ENCODE results near the gene SPINK2.
A peak's percentile ranks its signal among the peaks of the same experiment; 100 is the strongest.

Gene SPINK2, protein sequence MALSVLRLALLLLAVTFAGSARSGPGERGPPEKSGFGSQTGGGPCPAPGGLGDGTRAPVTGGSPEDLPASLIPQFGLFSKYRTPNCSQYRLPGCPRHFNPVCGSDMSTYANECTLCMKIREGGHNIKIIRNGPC

DNA sequence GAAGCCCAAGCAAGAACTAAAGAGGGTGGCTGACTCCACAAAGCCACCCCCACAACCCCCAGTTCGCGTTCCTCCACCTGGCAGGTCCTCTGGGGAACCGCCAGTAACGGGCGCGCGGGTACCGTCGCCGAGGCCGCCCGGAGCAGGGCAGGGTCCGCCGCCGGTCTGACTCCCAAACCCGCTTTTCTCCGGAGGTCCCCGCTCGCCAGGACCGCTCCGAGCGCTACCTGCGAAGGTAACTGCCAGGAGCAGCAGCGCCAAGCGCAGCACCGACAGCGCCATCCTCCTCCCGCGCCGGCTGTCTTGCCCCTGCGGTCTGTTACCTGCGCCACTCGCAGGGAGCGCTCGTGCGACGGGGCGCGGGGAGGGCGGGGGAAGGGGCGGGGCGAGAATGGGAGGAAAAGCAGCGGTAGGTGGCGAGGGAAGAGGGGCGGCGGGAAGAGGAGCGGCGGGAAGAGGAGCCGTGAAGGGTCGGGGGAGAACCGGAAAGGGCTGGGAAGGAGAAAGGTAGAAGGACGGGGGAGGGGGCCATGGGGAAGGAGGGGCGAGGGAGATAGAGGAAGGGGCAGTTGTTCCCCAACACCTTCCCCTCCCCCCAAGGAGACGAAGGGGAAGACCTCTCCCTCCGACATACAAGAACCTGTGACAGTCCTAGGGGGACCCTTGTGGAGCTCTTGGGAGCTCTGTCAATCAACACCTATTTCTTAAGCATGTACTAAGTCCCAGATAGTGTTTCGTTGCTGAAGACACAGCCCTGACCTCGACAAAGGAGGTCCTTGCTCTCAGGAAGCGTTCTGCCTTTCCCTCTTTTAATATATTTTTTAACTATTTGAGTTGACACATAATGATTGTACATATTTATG lies at the start of gene SPINK2:
Gene SPINK2, minus strand, starts transcription at position 321 of the 863 bp plus-strand sequence. Its CDS starts 39 bp downstream, at position 282.
- DNase-seq: peak; percentile 15 to 20
- TF ChIP-seq GATA1 (IDR thresholded peaks at IDR 0.05; ENCODE audit: low read depth, low read length) (no peak), POLR2A (IDR thresholded peaks at IDR 0.05; ENCODE audit: low read length) (no peak)

DNA sequence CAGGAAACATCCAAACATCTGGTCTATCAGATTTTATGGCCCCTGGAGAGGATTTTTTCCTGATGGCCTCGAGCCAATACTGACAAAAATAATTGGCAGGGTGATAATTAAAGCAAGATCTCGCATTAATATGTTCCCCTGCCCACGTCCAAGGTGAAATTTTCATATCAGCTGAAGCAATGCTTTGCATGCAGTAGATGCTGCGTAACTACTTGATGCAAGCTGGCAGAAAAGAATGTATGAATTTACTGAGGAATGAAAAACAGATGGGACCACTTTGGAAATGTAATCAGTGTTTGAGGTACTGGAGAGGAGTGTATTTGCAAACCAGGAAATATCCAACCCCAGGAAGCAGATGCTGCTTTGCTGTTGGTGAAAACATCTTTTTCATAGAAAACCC lies 49.4 kb upstream of the SPINK2 start:
- no peak for TF ChIP-seq GATA1 (IDR thresholded peaks at IDR 0.05; ENCODE audit: low read depth, low read length)
- TF ChIP-seq POLR2A (IDR thresholded peaks at IDR 0.05; ENCODE audit: low read length): no peak
- no peak for DNase-seq

DNA sequence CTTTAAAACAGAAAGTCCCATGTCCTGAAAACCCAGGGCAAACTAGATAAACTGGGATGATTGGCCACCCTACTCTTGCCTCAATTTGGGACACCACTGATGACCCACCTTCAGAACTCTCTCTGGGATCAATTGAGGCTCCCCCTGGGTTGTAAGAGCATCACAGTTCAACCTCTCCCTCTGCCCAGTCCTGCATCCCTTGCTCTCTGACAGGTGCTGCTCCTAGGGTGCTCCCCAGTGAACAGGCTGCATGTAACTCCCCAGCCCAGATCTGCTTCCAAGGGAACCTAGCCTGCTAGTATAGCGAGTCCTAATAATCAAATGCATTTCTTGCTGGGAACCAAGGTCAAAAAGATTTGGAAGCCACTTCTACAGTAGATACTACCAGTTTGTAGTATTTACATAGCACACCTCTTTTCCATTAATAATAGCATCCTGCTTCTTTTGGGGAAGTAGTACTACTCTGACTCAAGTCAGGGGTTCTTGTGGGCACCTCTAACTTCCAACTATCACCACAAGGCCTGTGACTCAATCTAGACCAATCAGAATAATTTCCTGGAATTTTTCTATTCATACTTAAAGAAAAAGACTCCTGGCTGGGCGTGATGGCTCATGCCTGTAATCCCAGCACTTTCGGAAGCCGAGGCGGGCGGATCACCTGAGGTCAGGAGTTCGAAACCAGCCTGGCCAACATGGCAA lies 42.1 kb upstream of the SPINK2 start:
- TF ChIP-seq GATA1 (IDR thresholded peaks at IDR 0.05; ENCODE audit: low read depth, low read length) (no peak), POLR2A (IDR thresholded peaks at IDR 0.05; ENCODE audit: low read length) (no peak)
- DNase-seq: no peak

DNA sequence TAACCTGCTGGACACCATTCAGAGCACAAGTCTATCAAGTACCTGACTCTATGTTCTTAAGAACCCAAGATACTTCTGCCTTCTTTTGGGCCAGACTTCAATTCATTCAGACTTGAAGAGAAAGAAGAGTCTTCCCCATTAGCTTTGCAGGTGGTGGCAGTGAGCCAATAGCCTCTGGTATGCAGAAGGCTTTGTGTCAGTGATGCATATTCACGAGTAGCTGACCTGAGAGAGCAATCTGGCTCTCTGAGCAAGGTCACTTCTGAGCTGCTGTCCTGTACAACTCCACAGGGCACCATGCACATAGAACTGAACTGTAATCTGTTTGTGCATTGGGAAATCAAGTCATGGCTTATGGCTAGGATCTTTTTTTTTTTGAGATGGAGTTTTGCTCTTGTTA lies 39.9 kb upstream of the SPINK2 start:
- DNase-seq: peak in 1 of 2 experiments; percentile 7
- TF ChIP-seq GATA1 (IDR thresholded peaks at IDR 0.05; ENCODE audit: low read depth, low read length) (no peak), POLR2A (IDR thresholded peaks at IDR 0.05; ENCODE audit: low read length) (no peak)

DNA sequence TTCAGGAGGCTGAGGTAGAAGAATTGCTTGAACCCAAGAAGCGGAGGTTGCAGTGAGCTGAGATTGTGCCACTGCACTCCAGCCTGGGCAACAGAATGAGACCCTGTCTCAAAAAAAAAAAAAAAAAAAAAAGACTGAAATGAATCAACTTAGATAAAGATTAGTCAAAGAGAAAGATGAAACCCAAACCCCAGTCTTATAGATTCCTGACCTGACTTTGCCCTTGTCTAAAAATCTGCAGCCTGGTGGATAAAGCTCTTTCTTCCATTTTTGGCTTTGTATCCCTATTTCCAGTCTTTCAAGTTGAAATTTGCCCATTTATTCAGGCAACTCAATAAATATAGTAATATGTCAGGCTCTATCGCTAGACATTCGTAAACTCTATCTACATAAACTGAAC lies 39.3 kb upstream of the SPINK2 start:
- TF ChIP-seq POLR2A (IDR thresholded peaks at IDR 0.05; ENCODE audit: low read length): no peak
- no peak for TF ChIP-seq GATA1 (IDR thresholded peaks at IDR 0.05; ENCODE audit: low read depth, low read length)
- no peak for DNase-seq

DNA sequence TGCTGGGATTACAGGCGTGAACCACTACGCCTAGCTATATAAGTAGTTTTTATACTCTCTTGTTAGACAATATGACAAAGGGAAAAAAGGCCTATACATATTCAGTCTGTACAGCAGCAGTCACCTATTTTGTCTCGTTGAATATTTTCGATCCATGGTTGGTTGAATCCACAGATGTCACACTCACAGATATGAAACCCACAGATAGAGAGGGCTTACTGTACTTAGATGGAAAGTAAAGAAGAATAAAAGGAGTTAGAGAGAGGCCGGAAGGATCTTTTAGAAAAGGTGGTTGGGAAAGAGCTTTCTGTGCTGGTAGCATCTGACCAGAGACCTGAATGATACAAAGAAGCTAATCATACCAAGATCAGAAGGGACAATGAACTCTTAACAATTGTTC lies 38.3 kb upstream of the SPINK2 start:
- TF ChIP-seq GATA1 (IDR thresholded peaks at IDR 0.05; ENCODE audit: low read depth, low read length) (no peak), POLR2A (IDR thresholded peaks at IDR 0.05; ENCODE audit: low read length) (no peak)

DNA sequence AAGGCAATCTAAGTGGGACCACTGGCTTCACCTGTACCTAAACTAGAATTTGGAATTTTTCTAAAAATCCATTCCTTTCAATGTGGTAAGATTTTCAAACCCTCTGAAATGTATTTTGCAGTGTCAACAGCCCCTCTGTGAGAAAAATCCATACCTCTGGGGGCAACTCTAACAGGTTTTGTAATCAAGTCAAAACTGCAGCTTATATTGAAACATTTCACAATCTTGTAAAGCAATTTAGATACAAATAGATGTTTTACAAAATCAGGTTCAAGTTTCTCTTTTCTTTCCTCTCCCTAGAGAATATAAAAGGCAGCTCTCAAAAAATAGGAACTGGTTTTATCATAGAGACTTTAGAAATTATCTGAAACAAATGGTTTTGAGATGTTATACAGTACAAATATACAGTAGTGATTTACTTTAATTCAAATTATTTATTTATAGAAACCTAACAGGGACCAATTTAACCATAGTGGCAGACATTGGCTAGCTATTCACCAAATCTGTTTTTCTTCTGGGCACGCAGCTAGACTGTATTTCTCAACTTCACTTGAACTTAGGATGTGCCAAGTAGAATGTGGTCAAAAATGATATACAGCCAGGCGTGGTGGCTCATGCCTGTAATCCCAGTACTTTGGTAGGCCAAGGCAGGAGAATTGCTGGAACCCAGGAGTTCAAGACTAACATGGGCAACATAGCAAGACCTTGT lies 36.3 kb upstream of the SPINK2 start:
- no peak for TF ChIP-seq POLR2A (IDR thresholded peaks at IDR 0.05; ENCODE audit: low read length)
- TF ChIP-seq GATA1 (IDR thresholded peaks at IDR 0.05; ENCODE audit: low read depth, low read length): no peak
- DNase-seq: no peak

More for the DNA sequence above, 38.3 kb upstream of the SPINK2 start:
- DNase-seq: no peak

DNA sequence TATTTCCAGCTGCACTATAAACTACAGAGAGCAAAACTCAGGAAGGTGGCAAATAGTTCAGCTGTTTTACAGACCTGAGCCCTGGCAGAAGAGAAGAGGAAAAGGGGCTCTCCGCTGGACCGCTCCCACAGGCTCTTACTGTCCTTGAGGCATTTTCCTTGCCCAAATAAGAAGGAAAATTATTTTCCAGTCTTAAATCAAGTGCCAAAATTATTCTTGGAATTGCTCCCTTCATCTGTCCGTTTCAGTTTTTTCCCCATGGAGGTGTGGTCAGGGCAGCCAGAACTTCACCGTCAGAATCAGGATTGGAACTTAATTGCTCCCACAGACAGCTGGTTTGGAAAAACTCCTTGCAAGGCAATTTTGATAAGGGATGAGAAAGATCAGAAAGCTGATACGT lies 35.2 kb upstream of the SPINK2 start:
- TF ChIP-seq GATA1 (IDR thresholded peaks at IDR 0.05; ENCODE audit: low read depth, low read length) (no peak), POLR2A (IDR thresholded peaks at IDR 0.05; ENCODE audit: low read length) (no peak)
- DNase-seq: no peak

DNA sequence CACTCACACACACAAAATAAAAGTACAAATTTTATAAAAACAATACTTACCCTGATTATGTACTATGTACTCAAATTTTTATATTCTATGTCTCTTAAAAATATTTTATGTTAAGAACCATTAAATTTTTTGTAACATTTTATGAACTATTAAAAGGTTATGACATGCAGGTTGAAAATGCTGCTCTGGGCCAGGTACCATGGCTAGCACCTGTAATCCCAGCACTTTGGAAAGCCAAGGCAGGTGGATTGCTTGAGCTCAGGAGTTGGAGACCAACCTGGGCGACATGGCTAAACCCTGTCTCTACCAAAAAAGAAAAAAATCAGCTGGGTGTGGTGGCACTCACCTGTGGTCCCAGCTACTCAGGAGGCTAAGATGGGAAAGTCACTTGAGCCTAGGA lies 29.4 kb upstream of the SPINK2 start:
- DNase-seq: no peak
- TF ChIP-seq POLR2A (IDR thresholded peaks at IDR 0.05; ENCODE audit: low read length) (no peak), GATA1 (IDR thresholded peaks at IDR 0.05; ENCODE audit: low read depth, low read length) (no peak)

DNA sequence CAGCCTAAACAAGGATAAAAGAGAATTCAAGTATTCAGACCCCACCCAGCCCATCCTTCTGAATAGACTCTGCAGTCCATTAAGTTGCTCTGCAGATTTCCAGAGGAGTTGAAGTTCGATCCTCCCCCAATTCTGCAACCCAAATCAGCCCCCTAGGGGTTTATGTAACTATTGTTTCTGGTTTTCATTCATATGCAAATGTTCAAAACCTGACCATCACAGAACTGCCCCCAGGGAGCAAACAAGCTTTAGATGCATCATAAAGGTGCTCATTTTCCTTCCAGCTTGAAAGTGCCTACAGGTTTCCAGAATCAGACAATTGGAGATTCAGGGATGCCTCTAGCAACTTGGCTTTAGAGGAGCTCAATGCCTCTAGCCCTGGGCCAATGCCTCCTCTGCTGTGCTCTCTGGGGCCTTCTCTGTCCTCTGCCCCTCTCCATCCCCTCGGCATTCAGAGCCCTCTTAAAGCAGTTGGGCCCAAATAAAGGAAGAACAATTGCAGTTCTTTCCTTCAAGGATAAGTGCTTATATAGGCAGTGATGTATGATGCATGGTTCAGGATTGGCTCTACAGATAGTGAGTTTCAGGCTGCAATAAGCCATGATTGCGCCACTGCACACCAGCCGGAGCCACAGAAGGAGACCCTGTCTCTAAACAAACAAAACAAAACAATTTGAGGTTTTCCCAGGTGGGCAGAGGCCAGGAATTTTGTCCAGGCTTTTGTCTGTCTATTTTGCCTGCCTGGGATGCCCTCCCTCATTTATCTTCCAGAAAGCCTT lies 23.5 kb upstream of the SPINK2 start:
- no peak for TF ChIP-seq GATA1 (IDR thresholded peaks at IDR 0.05; ENCODE audit: low read depth, low read length)
- TF ChIP-seq POLR2A (IDR thresholded peaks at IDR 0.05; ENCODE audit: low read length): no peak
- no peak for DNase-seq

DNA sequence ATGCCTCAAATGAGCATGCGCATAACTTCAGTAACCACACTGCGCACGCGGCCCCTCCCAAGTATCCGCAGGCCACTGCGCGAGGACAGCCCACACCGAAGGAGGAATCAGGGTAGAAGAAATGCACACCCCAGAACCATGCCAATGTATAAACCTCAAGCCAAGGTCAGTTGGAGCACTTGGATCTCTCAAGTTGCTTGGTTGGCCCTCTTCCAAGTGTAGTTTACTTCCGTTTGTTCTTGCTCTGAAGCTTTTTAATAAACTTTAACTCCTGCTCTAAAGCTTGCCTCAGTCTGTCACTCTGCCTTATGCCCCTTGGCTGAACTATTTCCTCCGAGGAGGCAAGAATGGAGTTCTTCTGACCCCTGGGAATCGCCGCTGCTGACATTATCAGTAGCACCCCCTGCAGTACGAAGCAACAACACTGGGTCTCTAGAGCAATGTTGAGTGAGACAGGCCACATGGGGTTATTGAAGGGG lies 22.0 kb upstream of the SPINK2 start:
- no peak for TF ChIP-seq GATA1 (IDR thresholded peaks at IDR 0.05; ENCODE audit: low read depth, low read length)
- no peak for TF ChIP-seq POLR2A (IDR thresholded peaks at IDR 0.05; ENCODE audit: low read length)
- no peak for DNase-seq

DNA sequence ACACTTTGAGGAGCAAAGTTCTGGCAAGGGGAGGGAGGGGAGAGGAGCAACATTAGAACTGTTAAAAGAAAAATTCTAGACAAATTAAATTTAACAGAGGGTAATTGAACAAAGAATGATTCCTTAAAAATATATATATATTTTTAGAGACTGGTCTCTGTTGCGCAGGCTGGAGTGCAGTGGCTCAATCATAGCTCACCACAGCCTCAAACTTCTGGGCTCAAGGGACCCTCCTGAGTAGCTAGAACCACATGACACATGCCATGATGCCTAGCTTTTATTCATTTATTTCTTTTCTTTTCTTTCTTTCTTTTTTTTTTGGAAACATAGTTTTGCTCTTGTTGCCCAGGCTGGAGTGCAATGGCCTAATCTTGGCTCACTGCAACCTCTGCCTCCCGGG lies 19.1 kb upstream of the SPINK2 start:
- TF ChIP-seq GATA1 (IDR thresholded peaks at IDR 0.05; ENCODE audit: low read depth, low read length): no peak
- TF ChIP-seq POLR2A (IDR thresholded peaks at IDR 0.05; ENCODE audit: low read length): no peak
- DNase-seq: no peak

Measured in erythroblast (primary cell).